ENCODE data around the gene NCKAP5.

Gene NCKAP5

DNA sequence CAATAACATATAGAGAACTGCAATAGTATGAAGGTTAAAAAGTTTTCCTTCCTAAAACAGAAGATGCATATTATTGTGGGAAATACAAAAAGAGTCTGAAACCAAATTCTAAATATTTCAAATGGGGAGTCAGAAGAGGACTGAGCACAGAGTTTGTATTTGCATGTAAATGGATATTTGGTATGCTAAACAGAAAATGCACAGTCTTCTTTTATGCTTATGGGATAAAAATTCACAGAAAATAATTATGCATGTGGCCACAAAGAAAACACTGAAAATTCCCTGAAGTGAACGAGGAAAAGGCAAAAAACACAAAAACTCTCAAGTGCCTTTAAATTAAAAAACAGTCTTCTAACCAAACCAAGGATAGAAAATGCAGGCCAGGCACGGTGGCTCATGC is 142.7 kb downstream of the NCKAP5 start:
- no peak for DNase-seq (ENCODE audit: low read depth)
- TF ChIP-seq, protein P1, sequence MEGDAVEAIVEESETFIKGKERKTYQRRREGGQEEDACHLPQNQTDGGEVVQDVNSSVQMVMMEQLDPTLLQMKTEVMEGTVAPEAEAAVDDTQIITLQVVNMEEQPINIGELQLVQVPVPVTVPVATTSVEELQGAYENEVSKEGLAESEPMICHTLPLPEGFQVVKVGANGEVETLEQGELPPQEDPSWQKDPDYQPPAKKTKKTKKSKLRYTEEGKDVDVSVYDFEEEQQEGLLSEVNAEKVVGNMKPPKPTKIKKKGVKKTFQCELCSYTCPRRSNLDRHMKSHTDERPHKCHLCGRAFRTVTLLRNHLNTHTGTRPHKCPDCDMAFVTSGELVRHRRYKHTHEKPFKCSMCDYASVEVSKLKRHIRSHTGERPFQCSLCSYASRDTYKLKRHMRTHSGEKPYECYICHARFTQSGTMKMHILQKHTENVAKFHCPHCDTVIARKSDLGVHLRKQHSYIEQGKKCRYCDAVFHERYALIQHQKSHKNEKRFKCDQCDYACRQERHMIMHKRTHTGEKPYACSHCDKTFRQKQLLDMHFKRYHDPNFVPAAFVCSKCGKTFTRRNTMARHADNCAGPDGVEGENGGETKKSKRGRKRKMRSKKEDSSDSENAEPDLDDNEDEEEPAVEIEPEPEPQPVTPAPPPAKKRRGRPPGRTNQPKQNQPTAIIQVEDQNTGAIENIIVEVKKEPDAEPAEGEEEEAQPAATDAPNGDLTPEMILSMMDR (IDR thresholded peaks at IDR 0.05; ENCODE audit: insufficient read depth, low read depth, low read length, missing control alignments): no peak
- no peak overlapping the region for H3K4me3 ChIP-seq (ENCODE audit: low read depth, low read length)

DNA sequence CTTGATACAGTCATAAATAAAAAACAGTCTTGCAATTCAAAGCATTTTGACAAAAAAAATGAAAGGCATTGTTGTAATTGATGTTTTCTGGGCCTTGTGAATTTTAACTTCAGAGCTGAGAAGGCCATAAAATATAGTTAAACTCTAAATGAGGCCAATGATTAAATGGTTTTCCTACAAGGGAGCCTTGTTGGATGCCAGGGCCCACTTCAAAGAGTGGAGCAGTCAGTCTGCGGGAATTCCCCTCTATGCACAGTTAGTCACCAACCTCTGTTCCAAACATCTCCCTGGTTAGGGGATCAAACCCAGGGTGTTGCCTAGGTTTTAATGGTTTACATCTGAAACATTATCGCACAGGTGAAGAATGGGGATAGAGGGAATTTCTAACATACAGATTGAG is 143.4 kb downstream of the NCKAP5 start:
- no peak overlapping the region for H3K4me3 ChIP-seq (ENCODE audit: low read depth, low read length)
- TF ChIP-seq, protein P1 (IDR thresholded peaks at IDR 0.05; ENCODE audit: insufficient read depth, low read depth, low read length, missing control alignments): no peak
- DNase-seq (ENCODE audit: low read depth): no peak

DNA sequence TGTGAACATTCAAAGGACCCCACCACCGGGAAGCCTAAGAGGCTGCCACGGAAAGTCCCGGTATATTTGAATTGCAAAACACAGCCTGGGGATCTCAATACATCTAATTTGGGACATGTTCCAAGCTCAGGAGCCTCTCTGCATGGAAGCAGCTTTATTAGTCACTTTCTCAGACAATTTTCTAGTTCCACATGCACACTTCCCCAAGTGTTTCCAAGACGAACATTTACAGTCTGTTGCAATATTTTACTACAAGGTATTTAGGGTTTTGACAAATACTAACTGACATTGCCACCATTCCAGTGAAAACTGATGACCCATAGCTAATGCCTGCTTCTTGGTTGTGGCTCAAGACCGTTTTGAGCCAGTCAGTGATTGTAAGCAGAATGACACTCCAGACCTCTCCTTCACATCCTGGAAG is 145.3 kb downstream of the NCKAP5 start:
- no peak overlapping the region for H3K4me3 ChIP-seq (ENCODE audit: low read depth, low read length)
- DNase-seq (ENCODE audit: low read depth): no peak
- TF ChIP-seq, protein P1 (IDR thresholded peaks at IDR 0.05; ENCODE audit: insufficient read depth, low read depth, low read length, missing control alignments): no peak

DNA sequence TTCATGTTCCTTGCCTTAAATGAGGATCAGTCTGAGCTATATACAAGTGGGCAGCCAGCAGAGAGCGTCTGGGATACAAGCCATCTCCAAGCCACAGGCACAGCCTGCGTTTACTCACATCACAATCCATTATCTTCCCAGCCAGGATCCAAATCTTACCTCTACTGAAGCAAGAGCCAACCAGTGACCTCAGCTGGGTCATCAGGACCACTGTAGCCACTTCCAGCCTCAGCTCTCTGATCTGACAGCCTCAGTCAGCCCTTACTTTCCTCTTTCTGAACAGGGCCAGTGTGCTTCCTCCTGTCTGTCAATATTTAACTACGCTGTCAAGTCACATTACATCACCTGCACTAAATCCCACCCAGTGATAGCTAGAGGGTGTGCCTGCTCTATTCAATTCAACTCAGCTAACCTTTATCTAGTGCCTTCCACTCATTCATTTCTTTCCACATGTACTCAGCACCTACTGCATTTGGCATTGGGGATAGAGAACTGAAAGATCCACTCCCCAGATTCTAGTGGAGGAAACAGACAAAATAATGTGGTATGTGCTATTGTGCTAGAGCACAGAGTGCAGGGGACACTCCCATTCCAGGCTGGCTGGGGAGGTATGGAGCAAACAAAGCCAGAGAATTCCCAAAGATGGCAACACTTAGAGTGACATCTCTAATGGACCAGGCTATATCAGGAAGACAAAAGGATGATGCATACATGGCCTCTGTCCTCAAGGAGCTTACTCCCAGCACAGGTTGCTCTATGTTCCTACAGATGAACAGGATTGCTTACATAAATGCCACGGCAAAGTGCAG is 146.5 kb downstream of the NCKAP5 start:
- DNase-seq (ENCODE audit: low read depth): peak; percentile 1
- H3K4me3 ChIP-seq (ENCODE audit: low read depth, low read length): no peak overlapping the region
- TF ChIP-seq, protein P1 (IDR thresholded peaks at IDR 0.05; ENCODE audit: insufficient read depth, low read depth, low read length, missing control alignments): no peak

DNA sequence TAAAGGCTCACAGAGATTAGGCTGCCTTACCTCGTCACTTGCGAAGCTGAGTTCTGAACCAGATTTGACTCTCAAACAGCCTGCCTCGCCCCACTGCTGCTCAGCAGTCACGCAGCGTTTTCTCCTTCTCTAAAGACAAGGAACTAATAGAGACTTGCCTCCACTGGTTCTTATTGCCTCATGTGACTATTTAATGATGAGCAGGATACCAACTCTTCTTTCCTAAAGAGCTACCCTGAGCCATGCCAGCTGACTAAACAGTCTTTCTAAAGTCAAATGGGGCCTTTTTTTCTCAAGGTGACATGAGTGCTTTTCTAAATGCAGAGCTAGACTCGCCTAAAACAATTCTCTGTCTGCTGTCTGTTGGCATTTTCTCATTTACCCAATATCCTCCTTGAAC is 147.5 kb downstream of the NCKAP5 start:
- H3K4me3 ChIP-seq (ENCODE audit: low read depth, low read length): no peak overlapping the region
- TF ChIP-seq, protein P1 (IDR thresholded peaks at IDR 0.05; ENCODE audit: insufficient read depth, low read depth, low read length, missing control alignments): no peak
- DNase-seq (ENCODE audit: low read depth): no peak

DNA sequence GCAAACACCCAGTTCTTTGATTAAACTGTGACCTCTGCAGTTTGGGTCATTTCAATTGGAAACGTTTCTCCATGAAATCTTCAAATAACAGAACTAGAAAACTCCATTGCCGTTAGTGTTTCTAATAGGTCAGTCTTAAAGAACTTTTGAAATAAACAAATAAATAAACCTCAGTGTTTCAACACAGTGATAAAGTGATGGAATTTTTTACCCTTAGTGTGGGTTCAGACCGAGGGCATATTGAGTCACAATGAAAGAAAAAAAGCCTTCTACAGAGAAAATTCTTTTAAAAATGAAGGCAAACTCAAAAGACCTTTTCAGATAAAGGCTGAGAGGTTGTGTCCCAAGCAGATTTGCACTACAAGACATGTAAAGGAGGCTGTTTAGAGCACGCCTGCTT is 149.6 kb downstream of the NCKAP5 start:
- TF ChIP-seq, protein P1 (IDR thresholded peaks at IDR 0.05; ENCODE audit: insufficient read depth, low read depth, low read length, missing control alignments): no peak
- no peak for DNase-seq (ENCODE audit: low read depth)
- no peak overlapping the region for H3K4me3 ChIP-seq (ENCODE audit: low read depth, low read length)

DNA sequence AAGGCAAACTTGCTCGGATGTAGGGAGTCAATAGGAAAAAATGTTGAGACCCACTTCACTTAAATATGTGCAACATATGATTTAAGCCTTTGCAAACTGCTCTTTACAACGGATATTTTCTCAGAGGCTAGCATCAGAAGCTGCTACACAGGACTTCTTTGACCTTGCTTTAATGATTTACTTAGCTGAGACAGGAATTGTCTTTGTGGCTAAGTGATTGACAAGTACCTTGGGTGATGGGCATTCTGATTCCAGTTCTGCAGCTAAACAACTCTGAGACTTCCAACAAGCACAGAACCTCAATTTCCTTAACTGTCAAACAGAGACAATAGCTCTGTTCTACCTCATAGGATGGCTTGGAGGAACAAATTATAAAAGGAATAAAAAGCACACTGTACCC is 150.2 kb downstream of the NCKAP5 start:
- H3K4me3 ChIP-seq (ENCODE audit: low read depth, low read length): no peak overlapping the region
- TF ChIP-seq, protein P1 (IDR thresholded peaks at IDR 0.05; ENCODE audit: insufficient read depth, low read depth, low read length, missing control alignments): no peak
- no peak for DNase-seq (ENCODE audit: low read depth)

Measured in GM12865 (cell line).